ENCODE measurements around the gene SYNPO.

DNA sequence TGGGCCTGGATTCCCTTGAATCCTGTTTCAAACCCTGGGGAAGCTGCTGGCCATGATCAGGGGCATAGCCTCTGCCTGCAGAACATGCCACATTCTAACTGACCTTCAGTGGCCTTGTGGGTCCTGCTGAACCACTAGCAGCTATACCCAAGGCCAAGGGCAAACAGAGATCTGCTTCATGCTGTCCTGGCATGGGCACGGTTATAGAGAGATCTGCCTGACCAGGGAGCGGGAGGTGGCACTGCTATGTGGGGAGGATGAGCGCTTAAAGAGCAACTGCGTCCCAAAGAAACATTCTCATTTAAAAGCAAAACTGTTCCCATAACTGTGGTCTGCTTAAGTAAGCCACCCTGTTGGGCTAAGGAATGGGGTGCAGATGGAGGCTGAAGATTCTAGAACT, 36.5 kb upstream of the SYNPO start:
- TF ChIP-seq, protein P1, sequence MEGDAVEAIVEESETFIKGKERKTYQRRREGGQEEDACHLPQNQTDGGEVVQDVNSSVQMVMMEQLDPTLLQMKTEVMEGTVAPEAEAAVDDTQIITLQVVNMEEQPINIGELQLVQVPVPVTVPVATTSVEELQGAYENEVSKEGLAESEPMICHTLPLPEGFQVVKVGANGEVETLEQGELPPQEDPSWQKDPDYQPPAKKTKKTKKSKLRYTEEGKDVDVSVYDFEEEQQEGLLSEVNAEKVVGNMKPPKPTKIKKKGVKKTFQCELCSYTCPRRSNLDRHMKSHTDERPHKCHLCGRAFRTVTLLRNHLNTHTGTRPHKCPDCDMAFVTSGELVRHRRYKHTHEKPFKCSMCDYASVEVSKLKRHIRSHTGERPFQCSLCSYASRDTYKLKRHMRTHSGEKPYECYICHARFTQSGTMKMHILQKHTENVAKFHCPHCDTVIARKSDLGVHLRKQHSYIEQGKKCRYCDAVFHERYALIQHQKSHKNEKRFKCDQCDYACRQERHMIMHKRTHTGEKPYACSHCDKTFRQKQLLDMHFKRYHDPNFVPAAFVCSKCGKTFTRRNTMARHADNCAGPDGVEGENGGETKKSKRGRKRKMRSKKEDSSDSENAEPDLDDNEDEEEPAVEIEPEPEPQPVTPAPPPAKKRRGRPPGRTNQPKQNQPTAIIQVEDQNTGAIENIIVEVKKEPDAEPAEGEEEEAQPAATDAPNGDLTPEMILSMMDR (IDR thresholded peaks at IDR 0.05; ENCODE audit: low read length), result no peak
- TF ChIP-seq EZH2 (IDR thresholded peaks at IDR 0.05; ENCODE audit: borderline replicate concordance, low read length), result no peak

Measured in OCI-LY1 (cell line).